HG03103 (cell line): ENCODE measurements around the gene MAP3K7CL.
"Not testable (repeated sequence)": the region's sequence is repeated elsewhere in the genome, so short reads cannot be mapped to it uniquely, and the experiment has no call there.

Experiments
- ATAC-seq: cut with Tn5 transposase; IDR thresholded peaks from one replicate; pipeline ENCODE4 v1.9.1; 2021; ENCODE audit warnings: low read depth; ENCODE audit not compliant: unreplicated experiment

The MAP3K7CL gene

DNA sequence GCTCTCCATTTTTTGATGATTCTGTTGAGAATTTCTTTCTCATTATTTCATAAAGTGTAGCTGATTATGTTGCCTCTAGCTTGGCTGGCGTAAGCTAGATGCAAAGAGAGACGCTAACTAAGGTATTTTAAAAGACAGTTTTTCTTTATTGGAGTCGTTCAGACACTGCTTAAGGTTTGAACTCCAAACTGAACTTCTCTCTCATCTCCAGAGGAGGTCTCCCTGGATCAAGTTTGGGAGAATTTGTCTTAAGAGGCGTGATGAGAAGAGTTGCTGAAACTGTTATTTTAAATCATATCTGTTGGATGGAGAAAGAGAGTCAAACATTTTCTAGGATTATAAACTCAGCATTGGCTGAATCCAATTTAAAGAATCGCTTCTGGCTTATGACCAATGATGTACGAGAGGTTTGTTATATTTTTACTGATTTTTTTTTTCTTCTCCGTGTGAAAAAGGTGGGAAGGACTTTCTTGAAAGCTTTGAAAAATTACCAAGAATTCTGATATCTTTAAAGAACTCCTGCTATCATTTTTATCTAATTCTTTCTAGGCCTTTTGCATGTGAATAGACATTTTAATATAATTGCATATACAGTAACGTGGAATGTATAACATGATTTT lies 34.0 kb downstream of the MAP3K7CL start:
- ATAC-seq = no peak

DNA sequence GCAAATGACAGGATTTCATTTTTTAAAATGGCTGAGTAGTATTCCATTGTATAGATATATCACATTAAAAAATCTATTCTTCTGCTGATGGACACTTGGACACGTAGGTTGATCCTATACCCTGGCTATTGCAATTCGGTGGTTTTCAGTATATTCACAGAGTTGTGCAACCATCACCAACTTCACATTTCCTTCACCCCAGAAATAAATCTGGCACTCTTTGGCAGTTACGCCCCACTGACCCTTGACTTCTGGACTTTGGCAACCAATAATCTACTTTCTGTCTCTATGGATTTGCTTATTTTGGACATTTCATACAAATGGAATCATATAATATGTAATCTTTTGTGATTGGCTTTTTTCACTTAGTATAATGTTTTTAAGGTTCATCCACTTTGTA lies 35.9 kb downstream of the MAP3K7CL start:
- no peak for ATAC-seq

DNA sequence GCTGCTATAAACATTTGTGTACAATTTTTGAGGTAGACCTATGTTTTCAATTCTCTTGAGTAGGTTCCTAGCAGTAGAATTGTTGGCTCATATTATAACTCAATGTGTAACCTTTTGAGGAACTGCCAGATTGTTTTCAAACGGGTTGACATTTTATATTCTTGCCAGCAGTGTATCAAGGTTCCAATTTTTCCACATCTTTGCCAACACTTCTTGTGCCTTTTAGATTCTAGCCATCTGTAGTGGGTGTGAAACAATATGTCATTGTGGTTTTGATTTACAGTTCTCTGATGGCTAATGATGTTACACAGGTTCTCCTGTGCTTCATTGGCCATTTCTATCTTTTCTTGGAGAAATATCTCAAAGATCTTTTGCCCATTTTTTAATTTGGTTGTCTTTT lies 36.4 kb downstream of the MAP3K7CL start:
- ATAC-seq = no peak

DNA sequence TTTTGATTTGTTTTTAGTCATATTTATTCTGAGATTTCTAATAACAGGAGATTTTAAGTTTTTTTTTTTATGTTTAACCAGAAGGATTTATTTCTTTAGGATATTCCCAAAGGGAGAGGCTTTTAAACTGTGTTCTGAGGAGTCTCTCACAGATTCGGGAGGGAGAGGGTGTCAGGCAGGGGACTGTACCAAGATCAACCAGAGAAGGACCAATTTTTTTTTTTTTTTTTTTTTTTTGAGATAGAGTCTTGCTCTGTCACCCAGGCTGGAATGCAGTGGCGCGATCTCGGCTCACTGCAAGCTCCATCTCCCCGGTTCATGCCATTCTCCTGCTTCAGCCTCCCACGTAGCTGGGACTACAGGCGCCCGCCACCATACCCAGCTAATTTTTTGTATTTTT lies 37.0 kb downstream of the MAP3K7CL start:
- not testable (repeated sequence) for ATAC-seq

- ATAC-seq = no peak
Observed at GRCh38 chr21:29168891-29169315, 38.5 kb downstream of the MAP3K7CL start.

GRCh38 chr21:29170944-29171343 lies 40.5 kb downstream of the MAP3K7CL start:
- no peak for ATAC-seq

GRCh38 chr21:29172282-29172681 lies 41.8 kb downstream of the MAP3K7CL start:
- no peak for ATAC-seq

DNA sequence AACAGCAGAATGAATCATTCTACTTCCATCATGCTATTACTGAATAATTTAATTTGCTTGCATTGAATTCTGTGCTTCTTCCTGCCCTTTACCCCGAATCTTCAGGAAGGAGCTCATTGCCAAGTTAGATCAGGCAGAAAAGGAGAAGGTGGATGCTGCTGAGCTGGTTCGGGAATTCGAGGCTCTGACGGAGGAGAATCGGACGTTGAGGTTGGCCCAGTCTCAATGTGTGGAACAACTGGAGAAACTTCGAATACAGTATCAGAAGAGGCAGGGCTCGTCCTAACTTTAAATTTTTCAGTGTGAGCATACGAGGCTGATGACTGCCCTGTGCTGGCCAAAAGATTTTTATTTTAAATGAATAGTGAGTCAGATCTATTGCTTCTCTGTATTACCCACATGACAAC lies 44.2 kb downstream of the MAP3K7CL start:
- no peak for ATAC-seq

DNA sequence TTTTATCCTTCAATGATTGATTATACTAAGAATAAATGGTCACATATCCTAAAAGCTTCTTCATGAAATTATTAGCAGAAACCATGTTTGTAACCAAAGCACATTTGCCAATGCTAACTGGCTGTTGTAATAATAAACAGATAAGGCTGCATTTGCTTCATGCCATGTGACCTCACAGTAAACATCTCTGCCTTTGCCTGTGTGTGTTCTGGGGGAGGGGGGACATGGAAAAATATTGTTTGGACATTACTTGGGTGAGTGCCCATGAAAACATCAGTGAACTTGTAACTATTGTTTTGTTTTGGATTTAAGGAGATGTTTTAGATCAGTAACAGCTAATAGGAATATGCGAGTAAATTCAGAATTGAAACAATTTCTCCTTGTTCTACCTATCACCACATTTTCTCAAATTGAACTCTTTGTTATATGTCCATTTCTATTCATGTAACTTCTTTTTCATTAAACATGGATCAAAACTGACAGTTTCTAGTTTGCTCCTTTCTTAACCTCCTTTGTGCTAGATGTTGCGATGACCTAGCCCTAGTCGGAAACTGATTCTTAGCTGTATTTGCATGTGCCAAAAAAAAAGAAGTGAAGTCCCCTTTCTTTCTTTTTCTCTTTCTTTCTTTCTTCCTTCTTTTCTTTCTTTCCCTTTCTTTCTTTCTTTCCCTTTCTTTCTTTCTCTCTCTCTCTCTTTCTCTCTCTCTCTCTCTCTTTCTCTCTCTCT lies 45.1 kb downstream of the MAP3K7CL start:
- no peak for ATAC-seq

- no peak for ATAC-seq
Observed at GRCh38 chr21:29176471-29177120, 46.2 kb downstream of the MAP3K7CL start.

- ATAC-seq = no peak
Observed at GRCh38 chr21:29177800-29178199, 47.4 kb downstream of the MAP3K7CL start.

- no peak for ATAC-seq
Observed at GRCh38 chr21:29178926-29179325, 48.5 kb downstream of the MAP3K7CL start.

- no peak for ATAC-seq
Observed at GRCh38 chr21:29179503-29179902, 49.1 kb downstream of the MAP3K7CL start.

- no peak for ATAC-seq
Observed at GRCh38 chr21:29181799-29182470, 51.5 kb downstream of the MAP3K7CL start.

DNA sequence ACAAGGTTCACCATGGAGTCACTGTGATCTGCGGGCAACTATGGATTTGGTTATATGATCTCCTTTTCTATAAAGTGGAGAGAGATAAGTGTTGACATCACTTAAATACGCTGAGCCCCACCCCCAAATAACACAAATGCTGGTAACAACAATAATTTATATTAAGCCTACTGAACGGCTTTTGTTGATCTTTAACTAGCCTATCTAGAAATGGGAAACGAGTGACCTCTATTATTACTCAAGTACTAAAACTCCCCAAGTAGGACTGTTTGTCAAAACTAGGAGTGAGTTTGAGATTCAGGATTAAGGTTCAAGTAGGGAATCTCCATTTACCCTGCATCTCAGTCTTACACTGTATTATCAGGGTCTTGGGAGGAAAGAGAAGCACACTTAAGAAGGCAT lies 52.2 kb downstream of the MAP3K7CL start:
- ATAC-seq = no peak

DNA sequence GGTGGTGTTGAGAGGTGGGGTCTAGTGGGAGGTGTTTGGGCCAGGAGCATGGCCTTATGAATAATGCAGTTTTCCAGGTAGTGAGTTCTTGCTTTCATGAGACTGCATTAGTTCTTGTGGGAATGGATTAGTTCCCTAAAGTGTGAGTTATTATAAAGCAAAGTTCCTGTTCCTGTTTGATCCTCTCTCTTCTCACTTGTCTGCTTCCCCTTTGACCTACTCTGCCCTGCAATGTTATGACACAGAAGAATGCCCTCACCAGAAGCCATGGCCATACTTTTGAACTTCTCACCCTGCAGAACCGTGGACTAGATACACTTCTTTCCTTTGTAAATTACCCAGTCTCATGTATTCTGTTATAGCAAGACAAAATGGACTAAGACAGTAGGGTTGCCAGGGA lies 53.6 kb downstream of the MAP3K7CL start:
- ATAC-seq = no peak

DNA sequence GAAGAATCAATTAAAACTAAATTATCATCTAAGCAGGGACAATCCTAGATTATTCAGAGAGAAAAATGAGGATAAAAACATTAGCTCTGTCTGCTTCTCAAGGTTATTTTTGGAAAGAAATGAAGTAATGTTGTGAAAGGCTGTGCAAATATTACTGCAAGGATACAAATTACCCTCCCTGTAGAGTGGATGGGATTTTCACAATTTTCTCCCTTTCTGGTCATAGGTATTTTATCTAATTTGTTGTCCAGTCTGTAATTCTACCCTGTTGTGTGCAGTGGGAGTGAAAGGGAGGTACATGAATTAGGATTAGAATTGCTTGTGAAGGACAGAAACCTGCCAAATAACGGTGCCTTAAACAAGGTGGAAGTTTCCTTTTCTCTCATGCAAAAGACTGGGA lies 54.7 kb downstream of the MAP3K7CL start:
- no peak for ATAC-seq

DNA sequence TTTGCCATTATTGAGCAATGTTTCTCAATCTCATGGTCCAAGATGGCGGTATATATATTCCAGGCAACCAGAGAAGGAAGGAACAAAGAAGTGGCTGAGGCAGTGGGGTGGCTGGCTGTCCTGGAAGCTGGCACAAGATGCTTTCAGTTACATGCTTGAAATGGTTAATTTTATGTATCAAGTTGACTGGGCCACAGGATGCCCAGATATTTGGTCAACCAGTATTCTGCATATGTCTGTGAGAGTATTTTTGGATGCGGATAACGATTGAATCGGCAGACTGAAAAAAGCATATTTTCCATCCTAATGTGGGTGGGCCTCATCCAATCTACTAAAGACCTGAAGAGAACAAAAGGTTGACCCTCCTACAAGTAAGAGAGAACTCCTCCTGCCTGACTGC lies 55.2 kb downstream of the MAP3K7CL start:
- ATAC-seq = no peak

DNA sequence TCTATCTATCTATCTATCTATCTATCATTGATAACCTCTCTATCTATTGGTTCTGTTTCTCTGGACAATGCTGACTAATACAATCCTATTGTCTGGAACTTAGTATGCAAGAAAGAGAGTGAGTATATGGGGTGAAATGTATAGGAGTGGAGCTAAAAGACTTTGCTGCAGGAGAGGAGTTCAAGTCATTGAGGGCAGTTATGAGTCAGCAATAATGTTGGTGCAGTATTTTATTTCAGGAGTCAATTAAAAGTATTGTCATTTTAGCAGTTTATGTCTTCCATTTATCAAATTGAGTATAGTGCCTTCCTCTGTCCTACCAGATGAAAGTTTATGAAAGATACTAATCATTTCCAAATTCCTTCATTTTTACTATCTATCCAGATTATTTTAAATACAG lies 55.8 kb downstream of the MAP3K7CL start:
- ATAC-seq = no peak

DNA sequence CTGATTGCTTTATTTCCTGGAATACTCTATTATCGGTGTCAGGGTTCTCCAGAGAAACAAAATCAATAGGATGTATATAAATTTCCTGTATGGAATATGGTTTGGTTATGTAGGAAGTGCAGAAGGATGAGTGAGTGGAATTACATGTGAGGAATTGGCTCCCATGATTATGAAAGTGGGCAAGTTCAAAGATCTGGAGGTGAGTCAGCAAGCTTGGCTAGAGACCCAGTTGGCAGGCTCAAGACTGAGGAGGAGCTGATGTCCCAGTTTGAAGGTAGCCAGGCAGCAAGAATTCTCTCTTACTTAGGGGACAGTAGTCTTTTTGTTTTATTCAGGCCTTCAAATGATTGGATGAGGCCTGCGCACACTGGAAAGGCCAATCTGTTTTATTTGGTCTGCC lies 57.5 kb downstream of the MAP3K7CL start:
- ATAC-seq = no peak

DNA sequence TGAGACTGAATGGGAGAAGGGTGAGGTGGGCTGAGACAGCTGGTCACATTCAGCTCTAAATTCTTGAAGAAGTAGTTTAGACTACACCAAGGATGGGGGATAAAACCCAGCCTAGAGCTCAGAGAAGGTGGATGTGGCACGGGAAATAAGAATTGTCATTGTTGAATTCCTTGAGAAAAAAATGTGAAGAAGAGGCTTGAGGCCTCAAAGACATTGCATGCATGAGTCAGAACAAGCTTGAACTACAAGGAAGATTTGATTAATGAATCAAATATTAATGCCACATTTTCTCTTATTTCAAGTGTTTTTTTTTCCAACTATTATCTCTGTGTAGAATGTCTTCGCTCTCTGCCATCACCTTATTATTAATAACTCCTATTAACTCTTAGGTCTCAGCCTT lies 58.9 kb downstream of the MAP3K7CL start:
- ATAC-seq = no peak
